ENCODE measurements around the gene STRADB.
"Not testable (repeated sequence)": the region's sequence is repeated elsewhere in the genome, so short reads cannot be mapped to it uniquely, and the experiment has no call there.

Gene STRADB

DNA sequence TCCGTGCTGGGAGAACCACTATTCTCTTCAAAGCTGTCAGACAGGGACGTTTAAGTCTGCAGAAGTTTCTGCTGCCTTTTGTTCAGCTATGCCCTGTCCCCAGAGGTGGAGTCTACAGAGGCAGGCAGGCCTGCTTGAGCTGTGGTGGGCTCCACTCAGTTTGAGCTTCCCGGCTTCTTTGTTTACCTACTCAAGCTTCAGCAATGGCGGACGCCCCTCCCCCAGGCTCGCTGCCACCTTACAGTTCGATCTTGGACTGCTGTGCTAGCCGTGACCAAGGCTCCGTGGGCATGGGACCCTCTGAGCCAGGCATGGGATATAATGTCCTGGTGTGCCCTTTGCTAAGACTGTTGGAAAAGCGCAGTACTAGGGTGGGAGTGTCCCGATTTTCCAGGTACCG lies 21.2 kb upstream of the STRADB start:
- not testable (repeated sequence) for DNase-seq (ENCODE audit: low read depth in 2 of 2)

DNA sequence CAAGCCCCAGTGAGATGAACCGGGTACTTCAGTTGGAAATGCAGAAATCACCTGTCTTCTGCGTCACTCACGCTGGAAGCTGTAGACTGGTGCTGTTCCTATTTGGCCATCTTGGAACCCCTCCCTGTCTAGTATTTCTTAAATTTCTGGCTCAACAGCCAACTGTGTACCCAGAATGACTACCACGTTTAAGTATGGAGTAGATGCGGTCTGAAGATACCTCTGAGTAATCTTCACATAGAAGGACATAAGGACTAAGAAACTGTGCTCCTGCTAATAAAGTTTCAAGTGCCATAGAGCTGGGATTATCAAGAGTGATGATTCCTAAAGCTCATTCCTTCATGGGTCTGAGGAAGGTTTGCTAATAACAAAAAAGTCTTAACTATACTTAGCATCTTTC lies 20.7 kb upstream of the STRADB start:
- no peak for DNase-seq (ENCODE audit: low read depth in 2 of 2)

DNA sequence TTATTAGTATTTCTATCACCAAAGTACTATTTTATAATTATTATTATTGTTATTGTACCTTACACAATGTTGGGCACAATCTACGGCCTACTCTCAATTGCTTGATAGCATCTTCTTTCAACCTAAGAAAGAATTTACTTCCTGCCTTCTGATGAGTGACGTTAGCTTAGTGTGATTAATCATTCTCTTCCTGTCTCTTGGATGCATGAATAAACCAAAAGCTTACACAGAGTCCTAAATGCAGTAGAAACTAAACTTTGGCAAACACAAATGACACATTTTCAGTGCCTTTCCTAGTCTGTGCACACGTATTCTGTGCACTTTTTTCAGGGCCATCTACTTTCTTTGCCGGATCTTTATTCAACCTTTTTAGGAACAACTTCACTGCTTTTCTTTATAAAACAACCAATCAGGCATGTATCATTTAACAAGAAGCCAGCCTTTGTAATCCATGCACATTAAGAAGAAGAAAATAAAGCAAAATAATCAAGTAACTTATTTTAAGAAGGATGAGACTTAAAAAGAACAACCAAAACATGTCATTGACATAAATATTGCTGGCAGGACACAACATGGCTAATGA lies 19.4 kb upstream of the STRADB start:
- no peak for DNase-seq (ENCODE audit: low read depth in 2 of 2)

DNA sequence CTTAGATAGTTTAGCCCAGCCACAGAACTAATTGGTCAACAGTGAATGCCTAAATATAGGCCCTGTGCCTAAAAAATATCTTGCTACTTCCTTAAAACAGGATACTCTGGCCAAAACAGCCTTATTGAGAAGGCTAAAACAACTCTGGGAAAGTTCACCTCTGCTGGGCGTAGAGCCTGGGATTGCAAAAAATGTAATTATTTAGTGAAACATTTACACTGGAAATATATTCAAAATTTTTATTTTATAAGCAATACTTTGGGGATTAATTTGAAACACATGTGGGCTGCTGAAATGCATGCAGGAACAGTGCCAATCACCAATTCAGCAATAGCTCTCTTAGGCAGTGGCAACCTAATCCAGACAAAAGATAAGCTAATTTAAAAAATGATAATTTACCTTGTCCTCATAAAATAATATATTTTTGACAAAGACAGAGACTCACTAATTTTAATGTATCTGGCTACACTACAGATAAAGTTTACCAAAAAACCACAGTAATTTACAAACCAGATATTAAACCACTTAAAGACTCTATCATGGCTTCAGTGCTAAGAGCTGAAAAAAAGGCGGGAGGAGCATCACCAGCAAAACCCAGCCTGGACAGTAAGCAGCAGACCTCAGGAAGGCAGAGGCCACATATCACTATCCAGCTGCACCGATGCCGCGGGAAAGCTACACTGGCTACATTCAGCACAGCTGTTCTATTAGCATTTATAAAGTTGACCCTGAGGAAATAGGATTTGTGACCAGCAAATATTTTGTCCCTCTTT lies 18.7 kb upstream of the STRADB start:
- no peak for DNase-seq (ENCODE audit: low read depth in 2 of 2)

DNA sequence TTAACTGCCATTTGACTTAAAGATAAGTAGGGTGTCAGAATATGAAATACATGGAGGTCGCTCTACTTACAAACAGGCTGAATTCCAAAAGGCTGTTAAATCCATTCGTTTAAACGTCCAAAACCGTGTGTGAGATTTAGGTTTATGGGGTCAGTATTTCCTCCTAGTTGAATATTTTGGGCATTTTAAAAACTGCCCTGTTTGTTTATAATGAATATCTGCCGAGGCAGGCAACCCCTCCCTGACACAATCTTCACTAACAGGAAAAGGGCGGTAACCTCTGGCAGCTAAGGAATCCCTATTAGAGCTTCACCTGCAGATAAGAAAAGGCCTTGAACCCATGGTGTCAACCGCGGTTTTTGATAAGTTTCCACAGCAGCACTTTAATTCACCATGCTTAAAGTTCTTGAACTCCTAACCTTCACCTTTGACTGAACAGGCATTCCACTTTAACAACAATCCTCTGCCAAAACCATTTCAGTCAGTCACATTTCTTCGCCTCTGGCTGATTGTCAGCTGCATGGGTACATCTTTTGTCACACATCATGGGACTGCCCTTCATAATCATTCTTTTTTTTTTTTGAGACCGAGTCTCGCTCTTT lies 18.0 kb upstream of the STRADB start:
- DNase-seq (ENCODE audit: low read depth in 2 of 2): no peak

DNA sequence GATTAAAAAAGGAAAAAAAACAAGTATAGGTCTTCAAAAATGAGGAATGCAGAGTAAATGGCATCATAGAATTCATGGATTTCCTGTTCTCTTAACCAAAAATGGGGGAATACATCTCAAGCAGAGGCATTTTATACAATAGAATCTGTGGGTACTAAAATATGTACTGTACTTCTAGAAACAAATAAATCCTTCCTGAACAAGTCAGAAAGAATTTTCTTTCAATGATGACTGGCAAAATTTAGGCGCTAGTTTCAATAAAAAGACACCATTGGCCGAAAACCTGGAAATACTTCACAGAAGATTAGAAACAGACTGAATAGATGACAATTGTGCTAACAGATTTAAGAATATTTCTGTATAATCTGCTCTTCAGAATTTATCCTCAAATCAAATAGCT lies 15.4 kb upstream of the STRADB start:
- no peak for DNase-seq (ENCODE audit: low read depth in 2 of 2)

DNA sequence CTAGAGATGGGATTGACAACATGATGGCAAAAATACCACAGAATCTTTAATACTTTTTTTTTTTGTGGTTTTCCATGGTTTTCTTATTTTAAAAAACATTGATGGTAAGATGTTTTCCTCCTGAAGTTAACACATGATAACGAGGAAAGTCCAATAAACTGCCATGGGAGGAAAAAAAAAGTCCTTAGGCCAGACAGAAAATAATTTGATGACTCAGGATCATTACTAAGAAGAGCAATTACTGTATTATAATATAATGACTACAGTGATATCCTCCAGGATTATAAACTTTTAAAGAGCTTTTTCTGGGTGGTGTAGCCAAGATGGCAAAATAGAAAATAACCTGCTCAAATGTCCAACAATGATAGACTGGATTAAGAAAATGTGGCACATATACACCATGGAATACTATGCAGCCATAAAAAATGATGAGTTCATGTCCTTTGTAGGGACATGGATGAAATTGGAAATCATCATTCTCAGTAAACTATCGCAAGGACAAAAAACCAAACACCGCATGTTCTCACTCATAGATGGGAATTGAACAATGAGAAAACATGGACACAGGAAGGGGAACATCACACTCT lies 12.1 kb upstream of the STRADB start:
- DNase-seq (ENCODE audit: low read depth in 2 of 2): not testable (repeated sequence)

DNA sequence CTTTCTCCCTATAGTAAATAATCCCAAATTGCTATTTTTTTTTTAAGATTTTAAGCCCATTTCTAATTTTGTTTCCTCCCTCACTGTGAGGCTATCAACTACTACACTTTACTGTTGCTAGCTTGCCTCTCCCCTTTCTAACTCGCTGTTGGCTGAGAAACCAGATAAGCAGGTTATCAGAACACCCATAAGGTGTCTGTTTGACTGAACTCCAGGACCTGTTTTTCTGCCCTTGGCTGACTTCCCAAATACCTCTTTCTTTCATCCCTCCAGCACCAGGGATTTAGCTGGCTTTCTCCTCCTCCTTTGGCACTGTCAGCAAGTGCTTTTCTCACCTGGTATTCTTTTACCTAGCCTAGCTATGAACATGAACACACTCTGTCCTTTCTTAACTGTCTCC lies 11.4 kb upstream of the STRADB start:
- DNase-seq (ENCODE audit: low read depth in 2 of 2): no peak

DNA sequence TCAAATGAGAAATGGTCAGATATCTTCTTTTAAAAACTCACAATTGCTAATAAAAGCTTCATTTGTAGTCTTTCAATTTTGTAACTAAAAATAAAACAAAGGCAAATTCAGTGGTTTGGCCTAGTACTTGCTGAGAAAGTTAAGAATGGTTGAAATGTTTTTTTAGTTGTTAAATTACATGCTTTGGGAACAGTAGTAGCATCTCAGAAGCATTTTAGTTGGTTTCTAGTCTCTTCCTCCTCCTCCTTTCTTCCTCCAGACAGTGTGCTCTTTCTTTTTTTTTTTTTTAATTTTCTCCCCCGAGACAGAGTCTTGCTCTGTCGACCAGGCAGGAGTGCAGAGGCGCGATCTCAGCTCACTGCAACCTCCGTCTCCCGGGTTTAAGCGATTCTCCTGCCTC lies 10.1 kb upstream of the STRADB start:
- no peak for DNase-seq (ENCODE audit: low read depth in 2 of 2)

DNA sequence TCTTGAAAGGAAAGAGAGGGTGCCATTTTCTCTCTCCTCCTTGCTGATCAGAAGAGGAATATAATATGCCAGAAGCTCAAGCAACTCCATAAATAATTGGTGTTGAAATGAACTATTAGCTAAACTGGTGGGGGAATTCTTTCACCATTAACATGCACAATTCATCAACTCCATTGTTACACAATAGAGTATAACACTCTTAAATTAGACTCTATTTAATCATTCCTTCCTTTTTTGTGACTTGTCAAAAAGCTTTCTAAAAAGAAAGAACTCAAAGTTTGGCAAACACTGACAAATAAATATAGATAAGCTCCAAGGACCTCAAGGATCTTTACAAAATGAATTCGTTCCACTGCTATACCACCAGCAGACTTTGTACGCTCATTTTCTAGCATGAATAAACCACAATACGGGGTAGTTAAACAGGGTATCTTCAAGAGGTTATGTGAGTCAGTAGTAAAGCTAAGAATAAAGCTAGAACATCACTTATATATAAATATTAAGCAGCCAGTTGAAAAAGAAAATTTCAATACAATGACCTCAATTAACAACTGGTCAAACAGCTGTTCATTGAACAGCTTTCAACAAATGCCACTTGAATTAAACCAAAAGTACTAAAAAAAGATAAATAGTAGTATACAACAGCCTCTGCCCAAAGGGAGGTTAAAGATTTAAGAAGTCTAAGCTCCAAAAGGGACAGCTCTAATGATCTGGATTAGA lies 6.6 kb upstream of the STRADB start:
- no peak for DNase-seq (ENCODE audit: low read depth in 2 of 2)

DNA sequence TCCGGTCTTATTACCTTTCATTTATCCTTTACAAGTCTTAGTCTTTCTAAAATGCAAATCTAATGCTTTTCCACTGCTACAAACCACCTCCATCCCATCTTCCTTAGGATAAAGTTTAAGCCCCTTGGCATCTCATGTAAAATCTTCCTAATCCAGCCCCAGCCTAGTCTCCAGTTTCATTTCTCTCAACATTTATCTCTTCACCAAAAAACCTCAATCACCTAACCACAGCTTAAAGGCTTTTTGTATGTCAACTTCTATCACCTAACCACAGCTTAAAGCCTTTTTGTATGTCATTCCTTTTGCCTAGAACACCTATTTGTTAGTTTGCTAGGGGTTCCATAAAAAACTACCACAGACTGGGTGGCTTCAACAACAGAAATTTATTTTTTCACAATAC lies 4.5 kb upstream of the STRADB start:
- no peak for DNase-seq (ENCODE audit: low read depth in 2 of 2)

DNA sequence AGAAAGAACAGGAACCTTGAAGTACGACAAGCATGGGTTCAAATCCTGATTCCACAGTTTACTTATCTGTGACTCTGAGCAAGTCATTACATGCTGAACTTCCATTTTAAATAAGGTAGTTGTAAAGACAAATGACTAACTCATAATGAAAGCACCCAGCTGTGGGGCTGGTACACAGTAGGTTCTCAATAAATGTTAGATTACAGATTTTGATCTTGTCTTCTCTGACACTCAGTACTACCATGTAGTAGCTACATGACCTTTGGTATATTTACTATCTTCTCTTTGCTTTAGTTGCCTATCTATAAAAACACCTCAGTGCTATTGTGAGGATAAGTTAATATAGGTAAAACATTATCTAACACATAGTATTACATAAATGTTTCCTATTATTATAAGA lies 3.5 kb upstream of the STRADB start:
- DNase-seq (ENCODE audit: low read depth in 2 of 2): no peak

DNA sequence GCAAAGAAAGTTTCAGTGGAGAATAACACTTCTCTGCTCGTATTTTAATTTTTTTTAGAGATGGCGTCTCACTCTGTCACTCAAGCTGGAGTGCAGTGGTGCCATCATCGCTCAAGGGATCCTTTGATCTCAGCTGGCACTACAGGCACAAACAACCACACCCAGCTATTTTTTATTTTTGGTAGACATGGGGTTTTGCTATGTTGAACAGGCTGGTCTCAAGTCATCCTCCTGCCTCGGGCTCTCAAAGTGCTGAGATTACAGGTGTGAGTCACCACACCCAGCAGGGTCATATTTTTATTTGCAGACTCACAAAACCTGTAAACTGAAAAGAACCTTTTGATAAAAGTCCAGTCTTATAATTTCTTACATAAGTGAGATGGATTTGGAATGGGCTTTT lies 2.8 kb upstream of the STRADB start:
- DNase-seq (ENCODE audit: low read depth in 2 of 2): peak in 1 of 2 donors; percentile 1

DNA sequence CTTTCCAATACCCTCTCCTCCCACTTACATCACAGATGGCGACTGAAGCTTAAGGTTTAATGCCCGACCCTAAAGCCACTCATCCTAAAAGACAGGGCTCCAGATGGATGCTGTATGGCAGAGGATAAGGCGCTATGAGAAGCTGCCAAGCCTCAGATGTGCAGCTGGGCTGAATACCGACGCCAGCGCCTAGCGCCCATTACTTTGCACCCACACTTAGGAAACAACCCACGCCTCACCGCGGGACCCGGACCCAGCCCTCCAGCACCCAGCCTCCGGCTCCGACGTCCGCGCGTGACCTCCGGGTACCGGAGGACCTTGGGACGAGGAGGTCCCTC lies 617 bp upstream of the STRADB start:
- no peak for DNase-seq (ENCODE audit: low read depth in 2 of 2)

DNA sequence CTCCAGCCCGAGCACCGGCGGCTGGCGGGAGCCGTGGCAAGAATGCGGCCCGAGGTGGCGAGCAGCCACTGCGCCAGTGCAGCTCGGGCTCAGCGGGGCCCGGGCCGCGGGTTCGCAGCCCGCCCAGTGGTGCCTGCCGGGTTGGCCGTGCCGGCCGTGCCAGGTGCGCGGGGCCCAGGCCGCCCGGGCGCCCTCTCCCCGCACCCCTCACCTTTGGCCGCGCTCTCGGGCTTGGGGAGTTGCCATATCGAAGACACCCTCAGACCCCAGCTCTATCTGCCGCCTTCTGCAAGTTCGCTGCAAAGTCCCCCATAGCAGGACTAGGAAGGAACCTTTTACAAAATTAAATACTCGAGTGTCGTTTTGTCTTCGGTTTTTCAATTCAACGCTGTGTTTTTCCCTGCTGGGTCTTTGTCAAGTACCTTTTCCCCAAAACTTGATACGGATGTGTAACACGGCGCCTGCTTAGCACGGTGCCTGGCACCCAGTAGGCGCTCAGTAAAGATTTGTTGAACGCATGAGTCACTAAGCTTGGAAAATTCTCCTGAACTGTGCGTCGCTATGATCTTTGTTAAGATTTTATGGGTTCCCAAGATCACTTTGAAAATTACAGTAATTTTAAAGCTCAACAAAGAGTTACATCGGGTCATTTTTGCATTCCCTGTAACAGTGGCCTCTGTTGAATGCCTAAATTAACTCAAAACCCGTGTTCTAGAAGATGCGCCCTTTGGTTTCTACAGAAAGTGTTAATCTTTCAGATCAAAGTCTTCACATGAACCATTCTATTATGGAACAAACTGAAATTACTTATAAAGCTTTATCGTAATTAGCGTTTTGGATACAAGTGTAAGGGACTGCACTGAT lies 750 bp downstream of the STRADB start:
- DNase-seq (ENCODE audit: low read depth in 2 of 2): peak in 1 of 2 donors; percentile 1

DNA sequence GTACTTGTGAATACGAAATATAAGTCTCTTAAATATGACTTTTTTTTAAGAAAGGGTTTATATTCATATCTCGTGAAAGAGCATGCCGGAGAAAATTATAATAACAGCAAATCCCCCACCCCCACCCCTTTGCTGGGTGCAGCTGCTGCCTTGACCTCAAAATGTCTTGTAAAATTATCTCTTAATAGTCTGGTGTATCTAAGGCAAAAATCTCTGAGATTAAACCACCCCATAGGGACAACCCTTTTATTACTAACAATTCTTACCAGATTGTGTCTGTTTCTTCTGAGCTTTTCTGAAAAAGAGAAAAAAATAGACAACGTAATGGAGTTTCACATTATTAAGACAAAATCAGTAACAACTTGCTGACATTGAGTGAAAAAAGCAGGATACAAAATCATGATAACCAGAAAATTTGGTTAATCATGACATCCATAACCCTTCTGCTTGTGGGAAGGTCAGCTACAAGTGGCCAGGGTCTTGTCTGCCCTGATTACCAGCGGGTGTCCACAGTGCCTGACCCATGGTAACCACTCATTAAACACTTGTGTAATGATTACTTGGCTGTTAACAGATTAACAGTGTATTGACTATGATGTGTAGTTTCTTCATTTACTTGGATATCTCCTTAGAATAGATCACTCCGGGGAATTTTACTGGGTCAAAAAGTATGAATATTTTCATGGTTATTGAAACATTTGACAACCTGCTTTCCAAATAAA lies 1.5 kb downstream of the STRADB start:
- DNase-seq (ENCODE audit: low read depth in 2 of 2): no peak

DNA sequence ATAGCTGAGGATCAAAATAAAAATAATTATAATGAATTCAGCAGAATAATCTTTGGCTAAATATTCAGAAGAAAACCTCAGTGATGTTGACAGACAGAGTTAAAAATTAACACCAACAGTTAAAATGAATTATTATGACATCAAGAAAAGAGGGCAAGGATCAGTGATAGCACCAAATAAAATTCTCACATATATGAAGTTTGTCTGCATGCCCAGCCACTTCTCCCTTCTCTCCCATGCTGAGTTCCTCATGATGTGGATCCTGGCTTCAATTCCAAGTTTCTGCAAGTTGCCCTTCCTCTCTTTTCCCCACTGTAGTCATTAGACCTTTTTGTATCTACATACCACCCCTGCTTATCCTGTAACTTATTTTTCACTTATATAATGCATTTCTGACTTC lies 6.8 kb downstream of the STRADB start:
- DNase-seq (ENCODE audit: low read depth in 2 of 2): no peak

DNA sequence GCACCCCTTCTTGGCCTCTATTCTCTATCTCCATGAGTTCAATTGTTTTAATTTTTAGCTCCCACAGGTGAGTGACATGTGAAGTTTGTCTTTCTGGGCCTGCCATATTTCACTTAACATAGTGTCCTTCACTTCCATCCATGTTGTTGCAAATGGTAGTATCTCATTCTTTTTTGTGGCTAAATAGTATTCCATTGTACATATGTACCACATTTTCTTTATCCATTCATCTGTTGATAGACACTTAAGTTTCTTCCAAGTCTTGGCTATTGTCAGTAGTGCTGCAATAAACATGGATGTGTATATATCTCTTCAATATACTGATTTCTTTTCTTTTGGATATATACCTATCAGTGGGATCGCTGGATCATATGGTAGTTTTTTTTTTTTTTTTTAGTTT lies 9.0 kb downstream of the STRADB start:
- DNase-seq (ENCODE audit: low read depth in 2 of 2): no peak

DNA sequence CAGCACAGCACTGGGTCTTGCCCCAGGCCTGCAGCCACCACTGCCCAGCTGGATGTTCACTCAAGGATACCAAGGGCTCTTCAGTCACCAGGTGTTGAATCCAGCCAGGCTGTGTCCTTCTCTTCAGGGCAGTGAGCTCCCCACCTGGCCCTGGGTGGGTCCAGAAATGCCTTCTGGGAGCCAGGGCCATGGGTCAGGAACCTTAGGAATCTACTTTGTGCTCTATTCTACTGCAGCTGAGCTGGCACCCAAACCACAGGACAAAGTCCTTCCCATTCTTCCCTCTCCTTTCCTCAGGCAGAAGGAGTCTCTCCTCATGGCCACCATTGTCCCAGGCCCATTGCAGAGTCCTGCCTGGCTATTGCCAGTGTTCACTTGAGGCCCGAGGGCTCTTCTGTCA lies 13.0 kb downstream of the STRADB start:
- no peak for DNase-seq (ENCODE audit: low read depth in 2 of 2)

DNA sequence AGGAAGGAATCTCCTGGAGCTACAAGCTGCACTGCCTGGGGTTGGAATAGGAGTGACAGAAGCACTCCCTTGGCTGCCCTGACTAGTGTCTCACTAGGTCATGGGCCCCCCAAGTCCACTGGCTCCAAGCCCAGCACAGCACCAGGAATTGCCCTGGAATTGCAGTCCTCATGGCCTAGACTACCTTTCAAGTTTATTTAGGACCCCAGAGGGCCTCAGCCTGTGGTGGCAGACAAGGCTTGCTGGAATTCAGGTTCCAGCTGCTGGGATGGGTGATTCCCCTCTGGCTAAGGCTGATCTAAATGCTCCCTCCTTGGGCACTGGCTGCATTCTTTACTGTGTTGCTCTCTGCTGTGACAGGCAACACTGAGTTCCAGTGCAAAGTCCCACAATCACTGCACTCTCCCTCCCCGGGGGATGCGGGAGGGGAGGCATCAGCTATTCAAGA lies 14.0 kb downstream of the STRADB start:
- no peak for DNase-seq (ENCODE audit: low read depth in 2 of 2)
